HEK293 (cell line): ENCODE results near the gene ARL4A.

Experiments
- KLF16 ChIP-seq: fragments of 450-650 bp; formaldehyde crosslinking; IDR thresholded peaks from 2 replicates; pipeline ENCODE4 v1.5.1; 2017; ENCODE audit warnings: missing biosample characterization, missing genetic modification characterization
- SP2 ChIP-seq: fragments of 450-650 bp; formaldehyde crosslinking; IDR thresholded peaks from 2 replicates; pipeline ENCODE4 v1.5.1; 2016; ENCODE audit warnings: missing biosample characterization, missing genetic modification characterization
- TCF7L2 ChIP-seq: IDR thresholded peaks from 2 replicates; pipeline ENCODE4 v1.6.1; 2011; ENCODE audit warnings: low read depth, mild to moderate bottlenecking, inconsistent platforms, low read length, moderate library complexity, borderline replicate concordance
- WT1 ChIP-seq: fragments of 450-650 bp; formaldehyde crosslinking; IDR thresholded peaks from 2 replicates; pipeline ENCODE4 v1.5.1; 2016; ENCODE audit warnings: missing biosample characterization, missing genetic modification characterization
- ZBTB48 ChIP-seq: fragments of 450-650 bp; formaldehyde crosslinking; IDR thresholded peaks from 2 replicates; pipeline ENCODE4 v1.5.1; 2016; ENCODE audit warnings: missing biosample characterization, missing genetic modification characterization
- ZFP41 ChIP-seq: fragments of 450-650 bp; formaldehyde crosslinking; IDR thresholded peaks from 2 replicates; pipeline ENCODE4 v1.5.1; 2016; ENCODE audit warnings: missing biosample characterization, missing genetic modification characterization, borderline replicate concordance
- ZNF18 ChIP-seq: fragments of 450-650 bp; formaldehyde crosslinking; IDR thresholded peaks from 2 replicates; pipeline ENCODE4 v1.5.1; 2016; ENCODE audit warnings: missing biosample characterization, missing genetic modification characterization
- ZNF214 ChIP-seq: fragments of 450-650 bp; formaldehyde crosslinking; IDR thresholded peaks from 2 replicates; pipeline ENCODE4 v1.5.1; 2017; ENCODE audit warnings: missing biosample characterization, mild to moderate bottlenecking, missing genetic modification characterization, borderline replicate concordance
- ZNF23 ChIP-seq: fragments of 450-650 bp; formaldehyde crosslinking; IDR thresholded peaks from 2 replicates; pipeline ENCODE4 v1.5.1; 2016; ENCODE audit warnings: missing biosample characterization, missing genetic modification characterization, borderline replicate concordance
- ZNF488 ChIP-seq: fragments of 450-650 bp; formaldehyde crosslinking; IDR thresholded peaks from 2 replicates; pipeline ENCODE4 v1.5.1; 2016; ENCODE audit warnings: missing biosample characterization, missing genetic modification characterization
- ZNF585B ChIP-seq: fragments of 450-650 bp; formaldehyde crosslinking; IDR thresholded peaks from 2 replicates; pipeline ENCODE4 v1.5.1; 2016; ENCODE audit warnings: missing biosample characterization, missing genetic modification characterization
- TF ChIP-seq, protein P1 (sequence below): fragments of 450-650 bp; formaldehyde crosslinking; IDR thresholded peaks from 2 replicates; pipeline ENCODE4 v1.5.1; 2016; ENCODE audit warnings: missing biosample characterization, missing genetic modification characterization
- TF ChIP-seq, protein P2 (sequence below): fragments of 450-650 bp; formaldehyde crosslinking; IDR thresholded peaks from 2 replicates; pipeline ENCODE4 v1.5.1; 2016; ENCODE audit warnings: missing biosample characterization, missing genetic modification characterization

DNA sequence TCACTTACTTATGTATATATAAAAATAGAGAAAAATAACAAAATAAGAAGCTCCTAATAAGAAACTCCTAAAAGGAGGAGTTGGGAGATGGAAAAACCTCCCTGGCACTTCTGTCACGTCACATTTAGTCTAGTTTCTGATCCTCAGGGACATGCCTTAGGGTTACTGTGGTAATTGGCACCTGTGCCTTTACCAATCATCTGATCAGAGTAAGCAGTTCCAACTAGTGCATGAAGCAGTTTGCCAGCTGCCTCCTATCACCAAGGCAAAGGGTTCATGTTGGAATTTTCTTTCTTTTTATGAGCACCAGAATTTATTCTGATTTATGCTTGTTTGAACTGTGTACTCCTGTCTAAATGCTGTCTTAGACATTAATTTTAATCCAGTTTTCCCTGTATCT, 49.9 kb downstream of the ARL4A start:
- TF ChIP-seq, protein P1, sequence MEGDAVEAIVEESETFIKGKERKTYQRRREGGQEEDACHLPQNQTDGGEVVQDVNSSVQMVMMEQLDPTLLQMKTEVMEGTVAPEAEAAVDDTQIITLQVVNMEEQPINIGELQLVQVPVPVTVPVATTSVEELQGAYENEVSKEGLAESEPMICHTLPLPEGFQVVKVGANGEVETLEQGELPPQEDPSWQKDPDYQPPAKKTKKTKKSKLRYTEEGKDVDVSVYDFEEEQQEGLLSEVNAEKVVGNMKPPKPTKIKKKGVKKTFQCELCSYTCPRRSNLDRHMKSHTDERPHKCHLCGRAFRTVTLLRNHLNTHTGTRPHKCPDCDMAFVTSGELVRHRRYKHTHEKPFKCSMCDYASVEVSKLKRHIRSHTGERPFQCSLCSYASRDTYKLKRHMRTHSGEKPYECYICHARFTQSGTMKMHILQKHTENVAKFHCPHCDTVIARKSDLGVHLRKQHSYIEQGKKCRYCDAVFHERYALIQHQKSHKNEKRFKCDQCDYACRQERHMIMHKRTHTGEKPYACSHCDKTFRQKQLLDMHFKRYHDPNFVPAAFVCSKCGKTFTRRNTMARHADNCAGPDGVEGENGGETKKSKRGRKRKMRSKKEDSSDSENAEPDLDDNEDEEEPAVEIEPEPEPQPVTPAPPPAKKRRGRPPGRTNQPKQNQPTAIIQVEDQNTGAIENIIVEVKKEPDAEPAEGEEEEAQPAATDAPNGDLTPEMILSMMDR (tag by site-specific recombination): no peak
- TF ChIP-seq WT1 (tag by site-specific recombination) (no peak), ZNF18 (tag by site-specific recombination) (no peak), ZNF585B (no peak), KLF16 (tag by site-specific recombination) (no peak), ZNF23 (no peak), ZBTB48 (tag by site-specific recombination) (no peak), SP2 (no peak), TCF7L2 (no peak), ZFP41 (tag by site-specific recombination) (no peak), ZNF488 (no peak), ZNF214 (tag by site-specific recombination) (no peak)
- TF ChIP-seq, protein P2, sequence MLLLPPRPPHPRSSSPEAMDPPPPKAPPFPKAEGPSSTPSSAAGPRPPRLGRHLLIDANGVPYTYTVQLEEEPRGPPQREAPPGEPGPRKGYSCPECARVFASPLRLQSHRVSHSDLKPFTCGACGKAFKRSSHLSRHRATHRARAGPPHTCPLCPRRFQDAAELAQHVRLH (tag by site-specific recombination): no peak
